ENCODE results near the gene TP53I3.
A peak's percentile ranks its signal among the peaks of the same experiment; 100 is the strongest.
"Not testable (repeated sequence)": the region's sequence is repeated elsewhere in the genome, so short reads cannot be mapped to it uniquely, and the experiment has no call there.

TP53I3 gene

DNA sequence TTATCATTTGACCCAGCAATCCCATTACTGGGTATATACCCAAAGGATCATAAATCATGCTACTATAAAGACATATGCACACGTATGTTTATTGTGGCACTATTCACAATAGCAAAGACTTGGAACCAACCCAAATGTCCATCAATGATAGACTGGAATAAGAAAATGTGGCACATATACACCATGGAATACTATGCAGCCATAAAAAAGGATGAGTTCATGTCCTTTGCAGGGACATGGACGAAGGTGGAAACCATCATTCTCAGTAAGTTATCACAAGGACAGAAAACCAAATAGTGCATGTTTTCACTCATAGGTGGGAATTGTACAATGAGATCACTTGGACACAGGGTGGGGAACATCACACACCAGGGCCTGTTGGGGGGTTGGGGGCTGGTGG lies 16.1 kb upstream of the TP53I3 start:
- not testable (repeated sequence) for DNase-seq (ENCODE audit: low spot score)

DNA sequence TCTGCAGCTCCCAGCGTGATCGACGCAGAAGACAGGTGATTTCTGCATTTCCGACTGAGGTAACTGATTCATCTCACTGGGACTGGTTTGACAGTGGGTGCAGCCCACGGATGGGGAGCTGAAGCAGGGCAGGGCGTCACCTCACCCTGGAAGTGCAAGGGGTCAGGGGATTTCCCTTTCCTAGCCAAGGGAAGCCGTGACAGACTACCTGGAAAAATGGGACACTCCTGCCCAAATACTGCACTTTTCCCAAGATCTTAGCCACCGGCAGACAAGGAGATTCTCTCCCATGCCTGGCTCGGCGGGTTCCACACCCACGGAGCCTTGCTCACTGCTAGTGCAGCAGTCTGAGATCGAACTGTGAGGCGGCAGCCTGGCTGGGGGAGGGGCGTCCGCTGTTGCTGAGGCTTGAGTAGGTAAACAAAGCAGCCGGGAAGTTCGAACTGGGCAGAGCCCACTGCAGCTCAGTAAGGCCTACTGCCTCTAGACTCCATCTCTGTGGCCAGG lies 10.6 kb upstream of the TP53I3 start:
- not testable (repeated sequence) for DNase-seq (ENCODE audit: low spot score)

DNA sequence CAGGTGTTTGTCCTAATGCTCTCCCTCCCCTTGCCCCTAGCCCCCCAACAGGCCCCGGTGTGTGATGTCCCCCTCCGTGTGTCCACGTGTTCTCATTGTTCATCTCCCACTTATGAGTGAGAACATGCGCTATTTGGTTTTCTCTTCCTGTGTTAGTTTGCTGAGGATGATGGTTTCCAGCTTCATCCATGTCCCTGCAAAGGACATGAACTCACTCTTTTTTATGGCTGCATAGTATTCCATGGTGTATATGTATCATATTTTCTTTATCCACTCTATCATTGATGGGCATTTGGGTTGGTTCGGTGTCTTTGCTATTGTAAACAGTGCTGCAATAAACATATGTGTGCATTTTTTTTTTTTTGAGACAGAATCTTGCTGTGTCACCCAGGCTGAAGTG lies 8.6 kb upstream of the TP53I3 start:
- not testable (repeated sequence) for DNase-seq (ENCODE audit: low spot score)

DNA sequence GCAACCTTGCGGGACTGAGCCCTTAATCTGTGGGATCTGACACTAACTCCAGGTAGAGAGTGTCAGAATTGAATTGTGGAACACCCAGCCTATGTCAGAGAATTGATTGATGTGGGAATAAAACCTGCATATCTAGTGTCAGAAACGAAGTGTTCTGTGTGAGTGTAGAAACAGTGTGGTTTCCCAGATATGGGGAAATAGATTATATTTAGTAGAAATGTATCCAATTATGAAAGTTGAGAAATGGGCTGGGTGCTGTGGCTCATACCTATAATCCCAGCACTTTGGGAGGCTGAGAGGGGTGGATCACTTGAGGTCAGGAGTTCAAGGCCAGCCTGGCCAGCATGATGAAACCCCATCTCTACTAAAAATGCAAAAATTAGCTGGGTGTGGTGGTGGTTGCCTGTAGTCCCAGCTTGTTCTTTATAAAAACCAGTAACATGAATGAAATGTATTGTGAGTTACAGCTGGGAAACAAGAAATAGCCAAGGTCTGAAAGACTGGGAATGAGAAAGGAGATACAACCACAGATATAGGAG lies 4.3 kb upstream of the TP53I3 start:
- DNase-seq (ENCODE audit: low spot score): no peak

DNA sequence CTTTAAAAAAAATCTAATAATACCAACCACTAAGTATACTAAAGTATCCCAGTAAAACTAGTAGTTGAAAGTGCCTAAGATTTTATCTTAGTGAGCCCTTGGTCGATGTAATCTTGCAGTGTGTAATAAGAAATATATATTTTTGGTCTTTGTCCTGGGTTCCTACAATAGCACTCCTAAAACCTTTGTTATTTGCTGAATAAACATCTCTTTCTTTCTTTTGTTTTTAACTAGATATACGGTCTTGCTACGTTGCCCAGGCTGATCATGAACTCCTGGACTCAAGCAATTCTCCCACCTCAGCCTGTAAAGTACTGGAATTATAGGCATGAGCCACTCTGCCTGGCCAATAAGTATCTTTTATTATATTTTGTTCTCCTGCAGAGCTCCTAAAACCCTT lies 2.4 kb upstream of the TP53I3 start:
- DNase-seq (ENCODE audit: low spot score): no peak

DNA sequence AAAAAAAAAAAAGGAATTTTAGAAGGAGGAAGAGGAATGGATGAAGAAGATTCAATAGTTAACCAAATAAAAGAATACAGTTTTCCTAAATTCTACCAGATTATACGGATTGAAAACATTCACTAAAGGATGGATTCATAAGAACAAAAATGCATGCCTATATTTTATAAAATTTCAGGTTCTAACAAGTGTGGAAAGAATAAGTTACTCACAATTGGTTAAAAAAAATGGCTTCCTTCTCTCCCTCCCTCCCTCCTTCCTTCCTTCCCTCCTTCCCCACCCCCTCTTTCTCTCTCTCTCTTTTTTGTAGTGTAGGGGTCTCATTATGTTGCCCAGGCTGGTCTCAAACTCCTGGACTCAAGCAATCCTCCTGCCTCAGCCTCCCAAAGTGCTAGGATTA lies 1.6 kb upstream of the TP53I3 start:
- DNase-seq (ENCODE audit: low spot score): no peak

DNA sequence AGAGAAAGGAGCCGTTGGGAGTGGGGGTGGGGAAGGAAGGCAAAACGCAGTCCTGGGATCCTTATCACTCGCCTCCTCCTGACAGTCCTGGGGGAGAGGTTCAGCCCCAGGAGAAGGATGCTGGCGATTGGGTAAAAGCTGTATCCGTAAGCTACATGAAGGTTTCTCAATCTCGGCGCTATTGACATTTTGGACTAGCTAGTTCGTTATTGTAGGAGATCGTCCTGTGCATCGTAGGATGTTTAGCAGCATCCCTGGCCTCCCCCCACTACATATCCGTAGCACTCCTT lies 511 bp upstream of the TP53I3 start:
- DNase-seq (ENCODE audit: low spot score): no peak

DNA sequence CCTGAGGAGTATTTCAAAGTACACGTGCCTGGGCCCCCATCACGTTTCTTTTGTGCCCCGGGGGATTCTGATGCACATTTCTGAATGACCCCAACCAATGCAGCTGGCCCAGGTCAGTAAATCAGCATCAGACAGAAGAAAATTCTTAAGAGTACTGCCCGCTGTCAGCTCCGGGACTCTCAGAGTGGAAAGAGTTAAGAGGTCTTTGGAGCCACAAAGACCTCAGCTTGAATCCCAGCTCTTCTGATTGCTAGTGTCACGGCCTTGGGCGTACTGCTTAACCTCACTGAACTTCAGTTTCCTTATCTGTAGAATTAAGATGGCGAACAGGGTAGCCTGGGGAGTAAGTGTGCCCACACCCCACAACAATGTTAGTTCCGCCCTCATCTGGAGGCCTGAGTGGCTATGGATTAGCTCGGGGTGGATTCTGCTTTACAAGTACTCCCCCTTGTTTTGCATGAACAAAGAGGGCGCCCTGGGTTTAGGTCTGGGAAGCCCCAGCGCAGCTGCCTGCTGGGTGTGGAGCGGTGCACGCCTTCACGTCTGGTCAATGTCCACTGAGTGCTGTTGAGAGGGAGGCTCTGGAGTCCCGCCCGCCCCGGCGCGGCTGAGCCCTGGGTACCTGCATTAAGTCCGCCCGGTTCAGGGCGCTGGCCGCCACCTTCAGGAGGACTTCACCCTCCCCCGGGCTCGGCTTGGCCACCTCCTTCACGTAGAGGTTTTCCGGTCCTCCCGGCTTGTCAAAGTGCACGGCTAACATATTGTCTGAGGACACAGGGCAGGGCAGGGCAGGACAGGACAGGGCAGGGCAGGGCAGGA lies 858 bp downstream of the TP53I3 start:
- DNase-seq (ENCODE audit: low spot score): peak; percentile 85

DNA sequence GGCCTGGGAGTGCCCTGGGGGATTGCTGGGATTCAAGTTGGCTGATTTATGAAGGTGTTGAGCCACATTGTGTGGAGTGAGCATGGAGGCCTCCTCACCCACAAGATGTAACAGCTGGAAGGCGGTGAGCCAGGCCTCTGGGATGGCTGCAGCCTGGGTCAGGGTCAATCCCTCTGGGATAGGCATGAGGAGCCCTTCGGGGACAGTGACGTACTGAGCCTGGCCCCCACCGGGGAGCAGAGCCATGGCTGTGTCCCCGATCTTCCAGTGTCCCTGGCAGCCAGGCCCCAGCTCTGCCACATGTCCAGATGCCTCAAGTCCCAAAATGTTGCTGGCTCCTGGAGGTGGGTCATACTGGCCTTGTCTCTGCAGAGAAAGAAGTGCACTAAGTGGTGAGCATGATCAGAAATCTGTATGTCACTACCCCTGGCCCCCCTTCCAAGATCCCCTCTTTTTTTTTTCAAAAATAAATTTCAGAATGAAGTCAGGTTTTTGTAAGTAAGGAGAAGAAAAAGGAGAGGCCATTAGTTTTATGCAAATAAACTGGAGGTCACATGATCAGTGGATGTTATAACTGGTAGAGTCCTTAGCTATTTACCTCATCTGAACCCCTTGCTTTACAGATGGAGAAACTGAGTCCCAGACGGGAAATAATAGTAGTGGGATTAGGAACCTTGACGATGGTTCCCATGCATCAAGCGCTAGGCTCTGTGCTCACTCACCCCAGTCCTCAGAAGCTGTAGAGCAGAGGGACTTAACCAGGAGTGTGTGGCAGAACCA lies 1.7 kb downstream of the TP53I3 start:
- no peak for DNase-seq (ENCODE audit: low spot score)

DNA sequence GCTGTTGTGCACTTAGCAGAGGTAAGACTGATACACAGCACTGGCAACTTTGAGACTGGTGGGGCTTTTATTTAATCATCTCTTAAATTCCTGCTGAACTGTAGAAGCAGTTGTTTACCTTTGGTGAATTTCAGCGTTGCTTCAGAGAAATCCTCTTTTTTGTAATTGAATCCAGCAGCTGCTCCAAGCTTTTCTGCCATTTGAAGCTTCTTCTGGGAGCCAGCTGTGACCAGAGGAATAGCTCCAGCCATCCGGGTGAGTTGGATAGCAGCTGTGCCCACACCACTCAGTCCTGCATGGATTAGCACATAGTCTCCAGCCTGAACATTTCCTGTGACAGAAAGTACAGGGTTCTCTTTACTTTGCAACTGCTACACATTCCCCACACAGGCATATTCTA lies 3.9 kb downstream of the TP53I3 start:
- no peak for DNase-seq (ENCODE audit: low spot score)

DNA sequence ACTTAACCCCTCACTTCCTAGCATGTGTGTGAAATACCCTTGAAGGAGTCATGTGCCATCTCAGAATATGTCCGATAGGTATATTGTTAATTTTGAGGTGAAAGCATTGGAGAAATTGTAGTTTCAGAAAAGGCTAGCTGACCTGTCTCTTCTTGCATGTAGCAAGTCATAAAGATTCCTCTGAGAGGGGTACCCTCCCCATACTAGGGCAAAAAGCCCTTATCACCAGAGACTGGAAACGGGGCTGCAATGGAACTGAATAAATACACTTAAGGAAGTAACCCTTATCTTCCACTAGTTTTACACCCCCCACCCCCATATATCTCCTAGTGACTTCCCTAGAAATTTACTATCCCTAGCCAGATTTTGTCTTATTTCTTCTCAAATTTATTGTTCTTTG lies 6.8 kb downstream of the TP53I3 start:
- no peak for DNase-seq (ENCODE audit: low spot score)

DNA sequence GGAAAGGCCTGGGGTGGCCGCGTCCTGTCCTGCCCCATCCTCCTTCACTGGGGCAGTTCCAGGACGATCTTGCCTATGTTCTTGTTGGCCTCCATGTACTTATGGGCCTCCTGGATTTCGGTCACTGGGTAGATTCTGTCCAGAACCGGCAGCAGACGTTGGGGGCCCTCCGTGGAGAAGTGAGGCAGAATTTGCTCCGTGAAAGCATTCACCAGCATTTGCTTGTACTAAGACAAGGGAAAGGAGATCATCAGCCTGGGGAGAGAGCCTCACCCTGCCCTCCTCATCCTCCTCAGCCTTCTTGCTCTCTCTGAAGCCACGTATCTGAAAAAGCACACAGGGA lies 7.1 kb downstream of the TP53I3 start:
- DNase-seq (ENCODE audit: low spot score): no peak

DNA sequence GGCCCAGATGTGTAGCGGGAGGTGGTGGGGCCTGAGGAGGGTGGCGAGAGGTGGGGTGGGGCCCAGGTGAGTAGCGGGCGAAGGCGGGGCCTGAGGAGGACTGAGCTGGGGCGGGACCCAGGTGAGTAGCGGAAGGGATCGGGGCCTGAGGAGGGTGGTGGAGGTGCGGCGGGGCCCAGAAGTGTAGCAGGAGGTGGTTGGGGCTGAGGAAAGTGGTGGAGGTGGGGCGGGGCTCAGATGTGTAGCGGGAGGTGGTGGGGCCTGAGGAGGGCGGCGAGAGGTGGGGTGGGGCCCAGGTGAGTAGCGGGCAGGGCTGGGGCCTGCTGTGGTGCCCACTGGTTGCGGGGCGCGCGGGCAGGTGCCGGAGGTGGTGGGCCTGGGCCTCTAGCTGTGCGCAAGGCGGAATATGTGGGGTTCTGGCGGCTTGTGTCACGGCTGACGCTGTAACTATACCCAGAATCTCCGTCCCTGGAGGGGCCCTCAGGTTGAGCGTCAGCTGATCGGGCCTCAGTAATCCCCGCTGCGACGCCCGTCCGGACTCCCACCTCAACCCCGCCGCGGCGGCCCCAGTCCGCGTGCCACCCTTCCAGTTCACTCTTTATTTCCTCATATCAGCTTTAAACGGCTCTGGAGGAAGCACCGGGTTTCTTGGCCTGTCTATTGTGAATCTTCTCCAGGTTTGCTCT lies 7.6 kb downstream of the TP53I3 start:
- no peak for DNase-seq (ENCODE audit: low spot score)

DNA sequence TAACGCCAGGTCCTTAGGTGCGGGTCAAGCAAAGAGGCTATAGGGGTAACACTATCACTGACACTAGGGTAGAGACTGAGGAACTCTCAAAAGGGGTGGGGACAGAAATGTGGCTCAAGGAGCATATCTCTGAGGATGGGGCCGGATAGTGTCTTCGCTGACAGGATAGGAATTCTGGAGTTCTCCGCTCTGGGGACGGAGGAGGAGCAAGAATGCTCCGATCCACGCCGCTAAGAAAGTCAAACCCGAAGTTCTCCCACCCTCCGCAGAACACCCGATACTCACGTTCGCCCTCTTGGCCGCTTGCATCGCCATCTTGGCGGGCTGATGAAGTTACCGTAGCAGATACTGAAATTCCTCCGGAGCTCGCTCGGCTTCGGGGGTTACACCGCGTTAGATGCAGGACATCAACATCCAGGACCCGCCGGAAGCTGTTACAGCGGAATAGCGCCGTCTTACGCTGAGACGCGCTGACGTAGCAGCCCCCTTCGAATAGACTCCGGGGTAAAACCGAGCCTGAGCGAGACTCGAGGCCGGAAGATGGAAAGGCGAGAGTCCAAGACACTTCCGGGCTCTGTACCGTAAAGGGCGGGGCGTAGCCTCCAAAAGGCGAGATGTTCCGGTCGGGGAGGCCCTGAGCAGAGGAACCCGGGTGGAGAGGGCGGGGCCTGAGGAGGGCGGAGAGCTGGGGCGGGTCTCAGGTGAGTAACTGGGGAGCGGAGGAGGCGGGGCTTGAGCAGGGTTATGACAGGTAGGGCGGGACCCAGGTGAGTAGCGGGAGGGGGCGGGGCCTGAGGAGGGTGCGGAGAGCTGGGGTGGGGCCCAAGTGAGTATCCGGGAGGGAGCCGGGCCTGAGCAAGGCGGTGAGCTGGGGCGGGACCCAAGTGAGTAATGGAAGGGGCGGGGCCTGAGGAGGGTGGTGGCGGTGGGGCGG lies 8.5 kb downstream of the TP53I3 start, which contains the start of gene SF3B6:
Gene SF3B6 (minus strand): TSS at position 412 of the 934 bp plus-strand sequence. CDS start 97 bp downstream, at position 315.
- DNase-seq (ENCODE audit: low spot score): peak; percentile 97

DNA sequence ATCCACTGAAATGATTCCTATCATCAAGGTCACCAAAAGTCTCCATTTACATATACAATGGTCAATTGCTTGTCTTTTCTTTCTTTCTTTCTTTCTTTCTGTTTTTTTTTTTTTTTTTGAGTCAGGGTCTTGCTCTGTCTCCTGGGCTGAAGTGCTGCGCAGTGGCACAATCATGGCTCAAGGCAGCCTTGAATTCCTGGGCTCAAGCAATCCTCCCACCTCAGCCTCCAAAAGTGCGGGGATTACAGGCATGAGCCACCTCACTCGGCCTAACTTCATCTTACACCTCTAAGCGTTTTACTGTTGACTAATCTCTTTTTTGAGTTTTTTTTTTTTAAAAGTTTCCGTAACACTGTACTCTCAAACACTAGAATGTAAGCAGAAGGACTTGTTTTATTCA lies 9.4 kb downstream of the TP53I3 start:
- no peak for DNase-seq (ENCODE audit: low spot score)

DNA sequence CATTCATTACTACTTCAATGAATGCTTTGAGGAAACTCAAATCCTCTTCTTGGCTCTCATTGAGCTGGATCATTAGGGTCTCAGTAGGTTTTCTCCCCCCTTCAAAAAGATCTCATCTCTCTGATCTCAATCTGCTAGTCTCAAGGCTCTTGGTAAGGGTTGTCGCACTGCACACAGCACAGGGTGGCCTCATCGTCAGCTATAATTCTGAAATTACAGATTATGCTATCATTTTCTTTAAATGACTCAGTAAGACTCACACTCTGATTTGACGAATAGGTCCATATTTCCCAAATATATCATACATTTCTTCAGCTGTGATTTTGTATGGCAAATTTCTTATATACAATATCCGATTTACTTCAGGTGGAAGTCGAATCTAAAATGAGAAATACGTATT lies 10.8 kb downstream of the TP53I3 start:
- DNase-seq (ENCODE audit: low spot score): no peak

DNA sequence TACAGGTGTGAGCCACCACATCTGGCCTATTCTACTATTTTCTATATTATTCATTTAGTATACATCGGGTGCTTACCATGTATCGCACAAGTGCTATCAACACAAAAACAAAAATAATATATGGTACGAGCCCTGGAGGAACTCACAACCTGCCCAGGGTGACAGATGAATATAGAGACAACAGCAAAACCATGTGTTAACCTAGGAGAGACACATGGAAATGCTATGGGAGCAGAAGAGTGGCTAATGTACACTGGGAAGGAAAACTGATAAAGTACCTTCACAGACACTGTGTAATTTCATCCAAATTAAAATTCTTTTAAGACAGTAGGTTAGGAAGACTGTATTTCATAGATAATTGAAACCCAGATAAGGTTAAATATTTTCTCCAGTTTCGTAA lies 12.4 kb downstream of the TP53I3 start:
- no peak for DNase-seq (ENCODE audit: low spot score)

DNA sequence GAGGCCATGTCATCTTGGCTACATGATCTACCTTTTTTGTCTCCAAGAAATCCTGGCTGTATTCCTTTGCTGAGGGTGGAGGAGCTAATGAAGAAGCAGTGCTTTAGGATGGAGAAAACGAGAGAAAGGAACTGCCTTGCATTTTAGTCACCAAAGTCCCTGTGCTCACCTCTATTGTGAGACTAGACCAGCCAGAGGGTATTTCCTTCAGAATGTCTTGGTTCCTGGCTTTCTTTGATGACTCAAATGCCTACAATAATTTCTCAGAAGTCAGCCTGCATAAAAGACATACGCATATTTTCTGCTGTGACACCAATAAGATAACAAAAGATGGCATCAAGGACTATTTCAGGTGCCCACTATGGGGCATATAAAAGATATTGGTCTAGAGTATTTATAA lies 19.3 kb downstream of the TP53I3 start:
- no peak for DNase-seq (ENCODE audit: low spot score)

DNA sequence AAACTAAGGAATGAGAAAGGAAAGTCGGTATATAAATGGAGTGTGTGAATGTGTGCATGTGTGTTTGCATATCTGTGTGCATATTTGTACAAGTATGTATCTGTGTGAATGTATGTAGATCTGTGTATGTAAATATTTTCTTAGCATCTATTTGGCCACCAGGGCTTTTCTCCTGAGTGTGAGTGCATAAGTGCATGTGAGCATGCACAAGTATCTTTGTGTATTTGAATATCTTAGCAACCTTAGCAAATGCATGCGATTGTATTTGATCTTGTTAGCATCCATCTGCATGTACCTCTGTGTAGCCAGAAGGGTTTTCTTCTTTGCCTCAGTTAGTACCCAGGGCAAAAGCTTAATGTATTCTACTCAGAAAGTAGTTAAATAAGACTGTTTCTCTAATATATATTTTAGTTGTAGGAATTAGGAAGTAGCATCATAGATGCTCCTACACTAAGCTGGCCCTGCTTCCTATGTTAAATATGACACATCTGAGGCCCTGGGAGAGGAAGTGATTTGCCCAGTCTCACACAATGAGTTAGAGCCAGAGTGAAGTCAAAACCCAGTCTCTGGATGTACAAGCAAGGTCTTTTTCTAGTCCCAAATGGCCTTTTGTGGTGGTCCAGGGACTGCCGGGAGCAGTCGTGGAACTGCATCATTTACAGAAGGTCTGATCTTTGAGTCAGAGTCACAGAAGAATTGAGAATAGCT lies 25.9 kb downstream of the TP53I3 start:
- no peak for DNase-seq (ENCODE audit: low spot score)

DNA sequence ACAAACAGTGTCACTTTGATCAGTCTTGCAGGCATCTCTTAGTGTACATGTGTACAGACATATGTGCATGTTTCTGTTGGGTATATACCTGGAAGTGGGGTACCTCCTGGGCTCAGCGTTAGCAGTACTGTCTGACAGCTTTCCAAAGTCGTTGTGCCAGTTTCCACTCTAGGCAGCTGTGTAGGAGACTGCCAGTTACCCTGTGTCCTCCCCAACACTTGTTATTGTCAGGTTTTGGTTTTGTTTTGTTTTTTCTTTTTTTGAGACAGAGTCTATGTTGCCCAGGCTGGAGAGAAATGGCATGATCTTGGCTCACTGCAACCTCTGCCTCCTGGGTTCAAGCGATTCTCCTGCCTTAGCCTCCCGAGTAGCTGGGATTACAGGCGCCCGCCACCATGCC lies 28.9 kb downstream of the TP53I3 start:
- no peak for DNase-seq (ENCODE audit: low spot score)

All from left forelimb (tissue), 1 donor.